ENCODE measurements around the gene BRSK1. TPM values are rescaled to one million over a fixed set of nuclear protein-coding genes. Genes with fewer than 3 reads are reported as not detected.

The BRSK1 gene
- polyA plus RNA-seq, 1 donor from 2014 or later, result 213 TPM

- H3K27me3 ChIP-seq (ENCODE audit: insufficient read depth, low read depth, low read length), result no peaks in the 10 kb centered on the region
- no peaks in the 10 kb centered on the region for H3K36me3 ChIP-seq (ENCODE audit: insufficient read depth, low read length)
- H3K79me2 ChIP-seq (replicated peaks; ENCODE audit: insufficient read depth, low read length), result no peaks in the 10 kb centered on the region
- no peak for TF ChIP-seq TAF1 (IDR thresholded peaks at IDR 0.05; ENCODE audit: low read depth)
- TF ChIP-seq MXI1 (conservative IDR thresholded peaks at IDR 0.05; ENCODE audit: poor library complexity, severe bottlenecking), result no peak
- TF ChIP-seq SMC3 (conservative IDR thresholded peaks at IDR 0.05; ENCODE audit: poor library complexity), result no peak
- TF ChIP-seq CTCF (IDR thresholded peaks at IDR 0.05; ENCODE audit: poor library complexity, severe bottlenecking), result no peak
- no peak for TF ChIP-seq POLR2AphosphoS5 (IDR thresholded peaks at IDR 0.05)
- TF ChIP-seq EP300 (conservative IDR thresholded peaks at IDR 0.05; ENCODE audit: poor library complexity, severe bottlenecking), result no peak
- no peak for TF ChIP-seq REST (IDR thresholded peaks at IDR 0.05; ENCODE audit: borderline replicate concordance)
- TF ChIP-seq EZH2 (IDR thresholded peaks at IDR 0.05; ENCODE audit: borderline replicate concordance, insufficient read depth, low read length, poor library complexity, severe bottlenecking), result no peak
- TF ChIP-seq RAD21 (conservative IDR thresholded peaks at IDR 0.05), result no peak
- H3K9me3 ChIP-seq (ENCODE audit: low read length), result no peaks in the 10 kb centered on the region
- H3F3A ChIP-seq (ENCODE audit: insufficient read depth, low read length, poor library complexity, severe bottlenecking), result no peaks in the 10 kb centered on the region
- H4K20me1 ChIP-seq (ENCODE audit: insufficient read depth), result no peaks in the 10 kb centered on the region
- H3K27ac ChIP-seq (ENCODE audit: low read length), result no peak overlapping the region
- H3K4me3 ChIP-seq (ENCODE audit: low read length), result no peak overlapping the region
- H2AFZ ChIP-seq (ENCODE audit: low read depth, low read length), result no peak overlapping the region
- no peak overlapping the region for H3K4me2 ChIP-seq (ENCODE audit: low read length)
- H3K9me2 ChIP-seq (ENCODE audit: insufficient read depth, low read length), result no peaks in the 10 kb centered on the region
- no peak overlapping the region for H3K9ac ChIP-seq (ENCODE audit: low read length)
Observed at GRCh38 chr19:55306712-55307111, 22.9 kb downstream of the BRSK1 start.

- H3K4me3 ChIP-seq (ENCODE audit: low read length), result no peak overlapping the region
- no peak for TF ChIP-seq POLR2AphosphoS5 (IDR thresholded peaks at IDR 0.05)
- TF ChIP-seq TAF1 (IDR thresholded peaks at IDR 0.05; ENCODE audit: low read depth), result no peak
- TF ChIP-seq CTCF (IDR thresholded peaks at IDR 0.05; ENCODE audit: poor library complexity, severe bottlenecking), result no peak
- TF ChIP-seq EP300 (conservative IDR thresholded peaks at IDR 0.05; ENCODE audit: poor library complexity, severe bottlenecking), result no peak
- TF ChIP-seq SMC3 (conservative IDR thresholded peaks at IDR 0.05; ENCODE audit: poor library complexity), result no peak
- no peak for TF ChIP-seq RAD21 (conservative IDR thresholded peaks at IDR 0.05)
- TF ChIP-seq REST (IDR thresholded peaks at IDR 0.05; ENCODE audit: borderline replicate concordance), result no peak
- no peaks in the 10 kb centered on the region for H3K36me3 ChIP-seq (ENCODE audit: insufficient read depth, low read length)
Observed at GRCh38 chr19:55308281-55308680, 24.5 kb downstream of the BRSK1 start.

More at GRCh38 chr19:55308281-55308680, 24.5 kb downstream of the BRSK1 start:
- Histone ChIP-seq H3K9ac (ENCODE audit: low read length) (no peak overlapping the region), H2AFZ (ENCODE audit: low read depth, low read length) (no peak overlapping the region), H3K79me2 (replicated peaks; ENCODE audit: insufficient read depth, low read length) (no peaks in the 10 kb centered on the region), H3K27me3 (ENCODE audit: insufficient read depth, low read depth, low read length) (no peaks in the 10 kb centered on the region), H3K9me2 (ENCODE audit: insufficient read depth, low read length) (no peaks in the 10 kb centered on the region), H3F3A (ENCODE audit: insufficient read depth, low read length, poor library complexity, severe bottlenecking) (no peaks in the 10 kb centered on the region), H4K20me1 (ENCODE audit: insufficient read depth) (no peaks in the 10 kb centered on the region), H3K27ac (ENCODE audit: low read length) (no peak overlapping the region), H3K9me3 (ENCODE audit: low read length) (no peaks in the 10 kb centered on the region), H3K4me2 (ENCODE audit: low read length) (no peak overlapping the region)

All from neural cell (in vitro differentiated cells).